A673 (cell line): ENCODE measurements around the gene AGBL3. TPM values are rescaled to one million over a fixed set of nuclear protein-coding genes. Genes with fewer than 3 reads are reported as not detected.
A peak's percentile ranks its signal among the peaks of the same experiment; 100 is the strongest.
"Not testable (repeated sequence)": the region's sequence is repeated elsewhere in the genome, so short reads cannot be mapped to it uniquely, and the experiment has no call there.

Source experiments
- BruUV-seq: library from RNA; stranded (reverse); fragments of 400-500 nt; replicated peaks from 2 replicates; lab custom pipeline; 2021; lab: Mats Ljungman, UMichigan
- CTCF ChIA-PET: fragments of 300-600 bp; sonication (Branson Sonifier 250); formaldehyde crosslinking; loops from one replicate; lab custom pipeline; 2022; ENCODE audit warnings: antibody characterized with exemption; lab: Charles Lee
- POLR2A ChIA-PET: fragments of 300-600 bp; sonication (Branson Sonifier 250); formaldehyde crosslinking; loops from one replicate; lab custom pipeline; 2022; ENCODE audit warnings: antibody characterized with exemption; ENCODE audit not compliant: low non-redundant PET; lab: Charles Lee
- DNase-seq: peaks from one replicate; pipeline ENCODE4 v3.0.0-alpha.2; 2015; ENCODE audit warnings: low spot score
- H3K27ac ChIP-seq: fragments of 200-600 bp; sonication (generic); 2 replicates; pipeline ENCODE4 v1.5.1; 2016; ENCODE audit warnings: mixed run types, low read depth, mild to moderate bottlenecking, mixed read lengths, antibody characterized with exemption, low read length; ENCODE audit not compliant: poor library complexity, severe bottlenecking
- H3K27me3 ChIP-seq: fragments of 200-600 bp; sonication (generic); replicated peaks from 2 replicates; pipeline ENCODE4 v1.6.1; 2017; ENCODE audit warnings: mixed run types, low read depth, mild to moderate bottlenecking, mixed read lengths, antibody characterized with exemption, low read length; ENCODE audit not compliant: insufficient read depth, poor library complexity
- H3K36me3 ChIP-seq: fragments of 200-600 bp; sonication (generic); 2 replicates; pipeline ENCODE4 v1.6.1; 2016; ENCODE audit warnings: mixed run types, mild to moderate bottlenecking, mixed read lengths, antibody characterized with exemption, low read length; ENCODE audit not compliant: insufficient read depth, poor library complexity, severe bottlenecking
- H3K4me1 ChIP-seq: fragments of 200-600 bp; sonication (generic); 2 replicates; pipeline ENCODE4 v1.6.1; 2017; ENCODE audit warnings: mixed run types, mild to moderate bottlenecking, mixed read lengths, antibody characterized with exemption, low read length; ENCODE audit not compliant: insufficient read depth, poor library complexity, severe bottlenecking
- H3K4me3 ChIP-seq: fragments of 200-600 bp; sonication (generic); 2 replicates; pipeline ENCODE4 v1.5.1; 2016; ENCODE audit warnings: low read depth, mixed run types, mild to moderate bottlenecking, mixed read lengths, low read length; ENCODE audit not compliant: poor library complexity, severe bottlenecking
- H3K9me3 ChIP-seq: fragments of 200-600 bp; sonication (generic); 2 replicates; pipeline ENCODE4 v1.6.1; 2016; ENCODE audit warnings: mixed run types, low read depth, mild to moderate bottlenecking, mixed read lengths, antibody characterized with exemption, low read length; ENCODE audit not compliant: poor library complexity, severe bottlenecking
- EZH2 ChIP-seq: fragments of 200-600 bp; sonication (generic); IDR thresholded peaks from 2 replicates; pipeline ENCODE4 v1.6.1; 2017; ENCODE audit warnings: borderline replicate concordance, low read depth, mild to moderate bottlenecking, mixed read lengths, antibody characterized with exemption, low read length; ENCODE audit not compliant: poor library complexity, severe bottlenecking
- intact Hi-C: fragments of 100-400 bp; cut with micrococcal nuclease; formaldehyde crosslinking; loops from one replicate; pipeline ENCODE4 v1.10.0; 2022; ENCODE audit not compliant: unreplicated experiment
- total RNA-seq: library from RNA; stranded (reverse); gene quantifications from 2 replicates; pipeline ENCODE4 v1.2.3, GENCODE V29; 2021
- TF ChIP-seq, protein P1 (sequence below): fragments of 300-800, 200-600 bp; sonication (generic); conservative IDR thresholded peaks from 2 replicates; pipeline ENCODE4 v1.5.1; 2017; ENCODE audit warnings: low read depth, mild to moderate bottlenecking, antibody characterized with exemption, low read length, moderate library complexity, mixed read lengths

Gene AGBL3
- total RNA-seq, 1 experiment from 2014 or later = 2.9 TPM

DNA sequence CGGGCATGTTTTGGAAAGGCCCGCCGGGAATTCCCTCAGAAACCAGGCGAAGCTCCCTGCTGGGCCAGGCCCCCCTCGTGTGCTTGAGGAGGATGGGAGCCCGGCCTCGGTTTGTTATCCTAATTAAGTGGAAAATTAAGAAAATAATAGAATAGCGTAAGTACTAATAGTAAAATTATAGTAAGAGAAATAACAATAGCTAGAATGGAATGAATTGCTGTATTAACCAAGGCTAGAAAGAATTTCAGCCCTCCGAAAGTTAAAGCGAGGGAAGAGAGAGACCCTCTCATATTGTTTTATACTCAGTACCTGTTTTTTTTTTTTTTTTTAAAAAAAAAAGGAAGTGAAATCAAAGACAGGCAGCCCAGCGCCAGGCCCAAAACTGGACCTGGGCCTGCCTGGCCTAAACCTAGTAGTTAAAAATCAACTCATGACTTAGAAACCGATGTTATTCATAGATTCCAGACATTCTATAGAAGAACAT, 184.7 kb downstream of the AGBL3 start:
- BruUV-seq = TSS peak; percentile 91
- H3K27me3 ChIP-seq, H3K9me3 ChIP-seq, CTCF ChIA-PET, DNase-seq, POLR2A ChIA-PET, H3K4me1 ChIP-seq: not testable (repeated sequence)
- peaks cover 24% of the 10 kb centered on the region for H3K36me3 ChIP-seq
- peak overlapping the region; percentile 92 for H3K4me3 ChIP-seq
- TF ChIP-seq, protein P1, sequence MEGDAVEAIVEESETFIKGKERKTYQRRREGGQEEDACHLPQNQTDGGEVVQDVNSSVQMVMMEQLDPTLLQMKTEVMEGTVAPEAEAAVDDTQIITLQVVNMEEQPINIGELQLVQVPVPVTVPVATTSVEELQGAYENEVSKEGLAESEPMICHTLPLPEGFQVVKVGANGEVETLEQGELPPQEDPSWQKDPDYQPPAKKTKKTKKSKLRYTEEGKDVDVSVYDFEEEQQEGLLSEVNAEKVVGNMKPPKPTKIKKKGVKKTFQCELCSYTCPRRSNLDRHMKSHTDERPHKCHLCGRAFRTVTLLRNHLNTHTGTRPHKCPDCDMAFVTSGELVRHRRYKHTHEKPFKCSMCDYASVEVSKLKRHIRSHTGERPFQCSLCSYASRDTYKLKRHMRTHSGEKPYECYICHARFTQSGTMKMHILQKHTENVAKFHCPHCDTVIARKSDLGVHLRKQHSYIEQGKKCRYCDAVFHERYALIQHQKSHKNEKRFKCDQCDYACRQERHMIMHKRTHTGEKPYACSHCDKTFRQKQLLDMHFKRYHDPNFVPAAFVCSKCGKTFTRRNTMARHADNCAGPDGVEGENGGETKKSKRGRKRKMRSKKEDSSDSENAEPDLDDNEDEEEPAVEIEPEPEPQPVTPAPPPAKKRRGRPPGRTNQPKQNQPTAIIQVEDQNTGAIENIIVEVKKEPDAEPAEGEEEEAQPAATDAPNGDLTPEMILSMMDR = peak; percentile 28; the same call in 1 of the 2 replicates
- intact Hi-C loops = loop anchor here (2.0 to 10.0 kb wide), 3 partner anchors 41 to 184 kb away; partner anchors contain the start of genes AGBL3 and WDR91
- peak overlapping the region; percentile 95 for H3K27ac ChIP-seq

DNA sequence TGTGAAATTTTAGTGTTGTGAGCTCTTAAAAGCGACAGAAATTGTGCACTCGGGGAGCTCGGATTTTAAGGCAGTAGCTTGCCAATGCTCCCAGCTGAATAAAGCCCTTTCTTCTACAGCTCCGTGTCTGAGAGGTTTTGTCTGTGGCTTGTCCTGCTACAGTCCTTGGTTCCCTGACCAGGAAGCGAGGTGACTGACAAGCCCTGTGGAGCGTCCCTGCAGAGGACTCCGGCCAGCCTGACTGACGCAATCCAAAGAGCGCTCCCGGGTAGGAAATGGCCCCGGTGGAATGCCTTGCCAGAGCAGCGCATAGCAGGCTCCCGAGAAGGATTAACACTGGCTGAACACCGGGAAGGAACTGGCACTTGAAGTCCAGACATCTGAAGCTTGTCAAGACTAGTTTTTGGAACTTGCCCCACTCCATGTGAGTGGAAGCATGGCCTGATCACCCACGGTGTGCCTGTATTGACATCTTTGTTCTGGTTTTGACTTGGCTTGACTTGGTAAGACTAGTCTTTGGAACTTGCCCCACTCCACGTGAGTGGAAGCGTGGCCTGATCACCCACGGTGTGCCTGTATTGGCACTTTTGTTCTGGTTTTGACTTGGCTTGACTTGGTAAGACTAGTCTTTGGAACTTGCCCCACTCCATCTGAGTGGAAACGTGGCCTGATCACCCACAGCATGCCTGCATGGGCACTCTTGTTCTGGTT, 185.4 kb downstream of the AGBL3 start:
- H3K27me3 ChIP-seq, H3K4me3 ChIP-seq, H3K27ac ChIP-seq, H3K9me3 ChIP-seq, DNase-seq, CTCF ChIA-PET, H3K4me1 ChIP-seq, POLR2A ChIA-PET, BruUV-seq: not testable (repeated sequence)
- intact Hi-C loops = loop anchor here (2.0 to 10.0 kb wide), 3 partner anchors 41 to 185 kb away; partner anchors contain the start of genes AGBL3 and WDR91
- peaks cover 17% of the 10 kb centered on the region for H3K36me3 ChIP-seq

DNA sequence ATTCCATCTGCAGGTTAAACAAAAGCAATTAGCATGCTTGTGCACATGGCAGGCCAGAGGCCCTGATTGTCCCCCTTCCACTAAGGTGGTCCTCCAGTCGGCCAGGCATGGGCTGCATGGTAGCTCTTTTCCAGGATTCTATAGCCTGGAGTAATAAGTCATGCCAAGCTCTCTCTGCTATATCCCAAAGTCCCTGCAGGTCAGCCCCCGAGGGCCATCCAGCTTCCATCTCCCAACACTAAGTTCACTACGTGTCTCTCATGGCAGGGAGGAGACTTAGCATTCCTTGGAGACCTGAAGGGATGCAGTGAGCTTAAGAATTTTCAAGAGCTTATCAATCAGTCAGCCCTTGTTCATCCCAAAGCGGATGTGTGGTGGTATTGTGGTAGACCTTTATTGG, 187.6 kb downstream of the AGBL3 start:
- CTCF ChIA-PET, H3K27ac ChIP-seq, BruUV-seq, H3K27me3 ChIP-seq, H3K4me1 ChIP-seq, H3K36me3 ChIP-seq, DNase-seq, H3K9me3 ChIP-seq, POLR2A ChIA-PET, H3K4me3 ChIP-seq: not testable (repeated sequence)
- intact Hi-C loops = loop anchor here (5.0 to 10.0 kb wide), 2 partner anchors 38 to 59 kb away; partner anchors contain the start of gene WDR91

DNA sequence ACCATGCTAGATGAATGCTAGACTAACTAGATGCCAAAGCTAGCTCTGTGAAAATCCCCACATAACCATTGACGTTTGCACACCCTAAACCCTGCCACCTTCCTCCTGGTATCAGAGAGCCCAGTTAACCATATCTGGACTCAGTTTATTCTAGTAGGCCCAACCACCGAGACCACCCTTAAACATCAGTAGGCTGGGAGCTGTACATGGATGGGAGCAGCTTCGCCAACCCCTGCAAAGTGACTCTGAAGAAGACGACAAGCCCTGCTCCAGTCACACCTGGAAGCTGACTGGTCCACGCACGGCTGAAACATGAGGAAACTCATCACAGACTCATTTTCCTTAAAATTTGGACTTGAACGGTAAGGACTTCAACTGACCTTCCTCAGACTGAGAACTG, 188.6 kb downstream of the AGBL3 start:
- no peak overlapping the region for H3K4me3 ChIP-seq
- no peak for TF ChIP-seq EZH2
- TF ChIP-seq, protein P1 = no peak
- H3K4me1 ChIP-seq = no peaks in the 10 kb centered on the region
- H3K27me3 ChIP-seq = no peaks in the 10 kb centered on the region
- H3K36me3 ChIP-seq = no peaks in the 10 kb centered on the region
- no peaks in the 10 kb centered on the region for H3K9me3 ChIP-seq
- intact Hi-C loops = loop anchor here (5.0 to 10.0 kb wide), 2 partner anchors 37 to 60 kb away; partner anchors contain the start of gene WDR91
- no TSS peak for BruUV-seq
- ChIA-PET POLR2A (no interaction called here), CTCF (no interaction called here)
- no peak for DNase-seq
- H3K27ac ChIP-seq = no peak overlapping the region
